ENCODE measurements around the gene TSSK6.

- TF ChIP-seq CTCF (IDR thresholded peaks at IDR 0.05) (no peak), POLR2A (IDR thresholded peaks at IDR 0.05) (no peak)
Observed at GRCh38 chr19:19549804-19550464, 34.6 kb upstream of the TSSK6 start.
